ENCODE measurements around the gene ST7. TPM values are rescaled to one million over a fixed set of nuclear protein-coding genes. Genes with fewer than 3 reads are reported as not detected.

The ST7 gene
- total and polyA plus RNA-seq, 2 experiments from 2014 or later: 9.9 to 18.3 TPM

DNA sequence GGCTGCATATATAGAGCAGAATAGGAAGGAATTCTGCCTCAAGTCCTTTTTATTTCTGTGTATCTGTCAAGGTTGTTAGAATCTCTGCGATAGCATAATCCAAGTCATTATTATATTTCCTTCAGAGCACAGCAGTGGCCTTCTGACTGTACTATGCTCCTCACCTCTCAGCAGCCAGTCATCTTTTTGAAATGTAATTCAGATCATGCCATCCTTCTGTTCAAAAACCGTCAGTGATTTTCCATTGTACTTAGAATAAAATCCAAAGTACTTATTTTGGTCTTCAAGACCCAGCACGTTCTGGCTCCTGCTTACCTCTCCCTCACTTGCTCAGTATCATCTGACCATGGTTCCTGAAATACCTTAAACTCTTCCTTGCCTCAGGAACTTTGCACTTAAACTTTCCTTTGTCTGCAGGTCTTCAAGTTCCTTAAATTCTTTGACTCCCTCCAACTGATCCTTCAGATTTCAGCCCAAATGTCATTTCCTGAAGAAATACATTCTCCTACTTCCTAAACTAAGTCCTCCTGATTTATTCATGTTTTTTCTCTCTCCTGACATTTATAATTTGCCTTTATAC is 112.4 kb downstream of the ST7 start:
- Histone ChIP-seq H3K79me2 (replicated peaks; ENCODE audit: insufficient read depth) (no peaks in the 10 kb centered on the region), H4K20me1 (replicated peaks; ENCODE audit: insufficient read depth) (no peaks in the 10 kb centered on the region), H3K27ac (ENCODE audit: low read depth) (peak overlapping the region; percentile 61; the same call in 1 of the 2 replicates), H3K9me2 (ENCODE audit: insufficient read depth) (no peaks in the 10 kb centered on the region), H3F3A (replicated peaks; ENCODE audit: low read depth) (no peaks in the 10 kb centered on the region), H3K27me3 (ENCODE audit: insufficient read depth) (no peaks in the 10 kb centered on the region), H3K4me3 (no peak overlapping the region), H3K4me1 (ENCODE audit: insufficient read depth) (peaks cover 10% of the 10 kb centered on the region; the same call in 1 of the 2 replicates), H3K4me2 (no peak overlapping the region), H3K36me3 (ENCODE audit: insufficient read depth) (no peaks in the 10 kb centered on the region), H2AFZ (no peak overlapping the region)
- Mint-ChIP-seq H3K9me3 (no peaks in the 10 kb centered on the region), H3K27ac (peak overlapping the region; percentile 25), H3K27me3 (ENCODE audit: insufficient read depth, low read depth, poor library complexity) (no peaks in the 10 kb centered on the region), H3K4me1 (peaks cover 36% of the 10 kb centered on the region), H3K36me3 (ENCODE audit: low read depth) (no peaks in the 10 kb centered on the region; the same call in 2 of the 3 replicates), H3K4me3 (no peak overlapping the region)
- DNase-seq (ENCODE audit: low spot score) (peak; percentile 60), ATAC-seq (peak; percentile 43; the same call in 2 of the 3 replicates)
- no peak for TF ChIP-seq CREB1 (CRISPR knock-in tag; IDR thresholded peaks at IDR 0.05; ENCODE audit: low read depth)
- TF ChIP-seq, protein P1, sequence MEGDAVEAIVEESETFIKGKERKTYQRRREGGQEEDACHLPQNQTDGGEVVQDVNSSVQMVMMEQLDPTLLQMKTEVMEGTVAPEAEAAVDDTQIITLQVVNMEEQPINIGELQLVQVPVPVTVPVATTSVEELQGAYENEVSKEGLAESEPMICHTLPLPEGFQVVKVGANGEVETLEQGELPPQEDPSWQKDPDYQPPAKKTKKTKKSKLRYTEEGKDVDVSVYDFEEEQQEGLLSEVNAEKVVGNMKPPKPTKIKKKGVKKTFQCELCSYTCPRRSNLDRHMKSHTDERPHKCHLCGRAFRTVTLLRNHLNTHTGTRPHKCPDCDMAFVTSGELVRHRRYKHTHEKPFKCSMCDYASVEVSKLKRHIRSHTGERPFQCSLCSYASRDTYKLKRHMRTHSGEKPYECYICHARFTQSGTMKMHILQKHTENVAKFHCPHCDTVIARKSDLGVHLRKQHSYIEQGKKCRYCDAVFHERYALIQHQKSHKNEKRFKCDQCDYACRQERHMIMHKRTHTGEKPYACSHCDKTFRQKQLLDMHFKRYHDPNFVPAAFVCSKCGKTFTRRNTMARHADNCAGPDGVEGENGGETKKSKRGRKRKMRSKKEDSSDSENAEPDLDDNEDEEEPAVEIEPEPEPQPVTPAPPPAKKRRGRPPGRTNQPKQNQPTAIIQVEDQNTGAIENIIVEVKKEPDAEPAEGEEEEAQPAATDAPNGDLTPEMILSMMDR (conservative IDR thresholded peaks at IDR 0.05; ENCODE audit: low read depth in 2 of 2): no peak
- no peak for TF ChIP-seq ZNF331 (CRISPR knock-in tag; IDR thresholded peaks at IDR 0.05; ENCODE audit: low read depth)
- no peak for TF ChIP-seq EZH2 (IDR thresholded peaks at IDR 0.05; ENCODE audit: low read depth, unreplicated experiment)
- no peak for TF ChIP-seq NANOG (IDR thresholded peaks at IDR 0.05; ENCODE audit: borderline replicate concordance)
- TF ChIP-seq, protein P2, sequence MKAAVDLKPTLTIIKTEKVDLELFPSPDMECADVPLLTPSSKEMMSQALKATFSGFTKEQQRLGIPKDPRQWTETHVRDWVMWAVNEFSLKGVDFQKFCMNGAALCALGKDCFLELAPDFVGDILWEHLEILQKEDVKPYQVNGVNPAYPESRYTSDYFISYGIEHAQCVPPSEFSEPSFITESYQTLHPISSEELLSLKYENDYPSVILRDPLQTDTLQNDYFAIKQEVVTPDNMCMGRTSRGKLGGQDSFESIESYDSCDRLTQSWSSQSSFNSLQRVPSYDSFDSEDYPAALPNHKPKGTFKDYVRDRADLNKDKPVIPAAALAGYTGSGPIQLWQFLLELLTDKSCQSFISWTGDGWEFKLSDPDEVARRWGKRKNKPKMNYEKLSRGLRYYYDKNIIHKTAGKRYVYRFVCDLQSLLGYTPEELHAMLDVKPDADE (IDR thresholded peaks at IDR 0.05): no peak
- TF ChIP-seq STAT1 (IDR thresholded peaks at IDR 0.05; ENCODE audit: unreplicated experiment): no peak
- TF ChIP-seq, protein P3, sequence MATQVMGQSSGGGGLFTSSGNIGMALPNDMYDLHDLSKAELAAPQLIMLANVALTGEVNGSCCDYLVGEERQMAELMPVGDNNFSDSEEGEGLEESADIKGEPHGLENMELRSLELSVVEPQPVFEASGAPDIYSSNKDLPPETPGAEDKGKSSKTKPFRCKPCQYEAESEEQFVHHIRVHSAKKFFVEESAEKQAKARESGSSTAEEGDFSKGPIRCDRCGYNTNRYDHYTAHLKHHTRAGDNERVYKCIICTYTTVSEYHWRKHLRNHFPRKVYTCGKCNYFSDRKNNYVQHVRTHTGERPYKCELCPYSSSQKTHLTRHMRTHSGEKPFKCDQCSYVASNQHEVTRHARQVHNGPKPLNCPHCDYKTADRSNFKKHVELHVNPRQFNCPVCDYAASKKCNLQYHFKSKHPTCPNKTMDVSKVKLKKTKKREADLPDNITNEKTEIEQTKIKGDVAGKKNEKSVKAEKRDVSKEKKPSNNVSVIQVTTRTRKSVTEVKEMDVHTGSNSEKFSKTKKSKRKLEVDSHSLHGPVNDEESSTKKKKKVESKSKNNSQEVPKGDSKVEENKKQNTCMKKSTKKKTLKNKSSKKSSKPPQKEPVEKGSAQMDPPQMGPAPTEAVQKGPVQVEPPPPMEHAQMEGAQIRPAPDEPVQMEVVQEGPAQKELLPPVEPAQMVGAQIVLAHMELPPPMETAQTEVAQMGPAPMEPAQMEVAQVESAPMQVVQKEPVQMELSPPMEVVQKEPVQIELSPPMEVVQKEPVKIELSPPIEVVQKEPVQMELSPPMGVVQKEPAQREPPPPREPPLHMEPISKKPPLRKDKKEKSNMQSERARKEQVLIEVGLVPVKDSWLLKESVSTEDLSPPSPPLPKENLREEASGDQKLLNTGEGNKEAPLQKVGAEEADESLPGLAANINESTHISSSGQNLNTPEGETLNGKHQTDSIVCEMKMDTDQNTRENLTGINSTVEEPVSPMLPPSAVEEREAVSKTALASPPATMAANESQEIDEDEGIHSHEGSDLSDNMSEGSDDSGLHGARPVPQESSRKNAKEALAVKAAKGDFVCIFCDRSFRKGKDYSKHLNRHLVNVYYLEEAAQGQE (IDR thresholded peaks at IDR 0.05; ENCODE audit: unreplicated experiment): no peak
- TF ChIP-seq, protein P4, sequence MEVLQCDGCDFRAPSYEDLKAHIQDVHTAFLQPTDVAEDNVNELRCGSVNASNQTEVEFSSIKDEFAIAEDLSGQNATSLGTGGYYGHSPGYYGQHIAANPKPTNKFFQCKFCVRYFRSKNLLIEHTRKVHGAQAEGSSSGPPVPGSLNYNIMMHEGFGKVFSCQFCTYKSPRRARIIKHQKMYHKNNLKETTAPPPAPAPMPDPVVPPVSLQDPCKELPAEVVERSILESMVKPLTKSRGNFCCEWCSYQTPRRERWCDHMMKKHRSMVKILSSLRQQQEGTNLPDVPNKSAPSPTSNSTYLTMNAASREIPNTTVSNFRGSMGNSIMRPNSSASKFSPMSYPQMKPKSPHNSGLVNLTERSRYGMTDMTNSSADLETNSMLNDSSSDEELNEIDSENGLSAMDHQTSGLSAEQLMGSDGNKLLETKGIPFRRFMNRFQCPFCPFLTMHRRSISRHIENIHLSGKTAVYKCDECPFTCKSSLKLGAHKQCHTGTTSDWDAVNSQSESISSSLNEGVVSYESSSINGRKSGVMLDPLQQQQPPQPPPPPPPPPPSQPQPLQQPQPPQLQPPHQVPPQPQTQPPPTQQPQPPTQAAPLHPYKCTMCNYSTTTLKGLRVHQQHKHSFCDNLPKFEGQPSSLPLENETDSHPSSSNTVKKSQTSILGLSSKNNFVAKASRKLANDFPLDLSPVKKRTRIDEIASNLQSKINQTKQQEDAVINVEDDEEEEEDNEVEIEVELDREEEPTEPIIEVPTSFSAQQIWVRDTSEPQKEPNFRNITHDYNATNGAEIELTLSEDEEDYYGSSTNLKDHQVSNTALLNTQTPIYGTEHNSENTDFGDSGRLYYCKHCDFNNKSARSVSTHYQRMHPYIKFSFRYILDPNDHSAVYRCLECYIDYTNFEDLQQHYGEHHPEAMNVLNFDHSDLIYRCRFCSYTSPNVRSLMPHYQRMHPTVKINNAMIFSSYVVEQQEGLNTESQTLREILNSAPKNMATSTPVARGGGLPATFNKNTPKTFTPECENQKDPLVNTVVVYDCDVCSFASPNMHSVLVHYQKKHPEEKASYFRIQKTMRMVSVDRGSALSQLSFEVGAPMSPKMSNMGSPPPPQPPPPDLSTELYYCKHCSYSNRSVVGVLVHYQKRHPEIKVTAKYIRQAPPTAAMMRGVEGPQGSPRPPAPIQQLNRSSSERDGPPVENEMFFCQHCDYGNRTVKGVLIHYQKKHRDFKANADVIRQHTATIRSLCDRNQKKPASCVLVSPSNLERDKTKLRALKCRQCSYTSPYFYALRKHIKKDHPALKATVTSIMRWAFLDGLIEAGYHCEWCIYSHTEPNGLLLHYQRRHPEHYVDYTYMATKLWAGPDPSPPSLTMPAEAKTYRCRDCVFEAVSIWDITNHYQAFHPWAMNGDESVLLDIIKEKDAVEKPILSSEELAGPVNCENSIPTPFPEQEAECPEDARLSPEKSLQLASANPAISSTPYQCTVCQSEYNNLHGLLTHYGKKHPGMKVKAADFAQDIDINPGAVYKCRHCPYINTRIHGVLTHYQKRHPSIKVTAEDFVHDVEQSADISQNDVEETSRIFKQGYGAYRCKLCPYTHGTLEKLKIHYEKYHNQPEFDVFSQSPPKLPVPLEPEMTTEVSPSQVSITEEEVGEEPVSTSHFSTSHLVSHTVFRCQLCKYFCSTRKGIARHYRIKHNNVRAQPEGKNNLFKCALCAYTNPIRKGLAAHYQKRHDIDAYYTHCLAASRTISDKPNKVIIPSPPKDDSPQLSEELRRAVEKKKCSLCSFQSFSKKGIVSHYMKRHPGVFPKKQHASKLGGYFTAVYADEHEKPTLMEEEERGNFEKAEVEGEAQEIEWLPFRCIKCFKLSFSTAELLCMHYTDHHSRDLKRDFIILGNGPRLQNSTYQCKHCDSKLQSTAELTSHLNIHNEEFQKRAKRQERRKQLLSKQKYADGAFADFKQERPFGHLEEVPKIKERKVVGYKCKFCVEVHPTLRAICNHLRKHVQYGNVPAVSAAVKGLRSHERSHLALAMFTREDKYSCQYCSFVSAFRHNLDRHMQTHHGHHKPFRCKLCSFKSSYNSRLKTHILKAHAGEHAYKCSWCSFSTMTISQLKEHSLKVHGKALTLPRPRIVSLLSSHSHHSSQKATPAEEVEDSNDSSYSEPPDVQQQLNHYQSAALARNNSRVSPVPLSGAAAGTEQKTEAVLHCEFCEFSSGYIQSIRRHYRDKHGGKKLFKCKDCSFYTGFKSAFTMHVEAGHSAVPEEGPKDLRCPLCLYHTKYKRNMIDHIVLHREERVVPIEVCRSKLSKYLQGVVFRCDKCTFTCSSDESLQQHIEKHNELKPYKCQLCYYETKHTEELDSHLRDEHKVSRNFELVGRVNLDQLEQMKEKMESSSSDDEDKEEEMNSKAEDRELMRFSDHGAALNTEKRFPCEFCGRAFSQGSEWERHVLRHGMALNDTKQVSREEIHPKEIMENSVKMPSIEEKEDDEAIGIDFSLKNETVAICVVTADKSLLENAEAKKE (CRISPR knock-in tag; IDR thresholded peaks at IDR 0.05): no peak
- no peak for TF ChIP-seq ZNF114 (CRISPR knock-in tag; IDR thresholded peaks at IDR 0.05)
- no peak for TF ChIP-seq POLR2AphosphoS5 (IDR thresholded peaks at IDR 0.05; ENCODE audit: low read depth)
